Astrocyte (in vitro differentiated cells and primary cell): ENCODE data around the gene CDH13. TPM values are rescaled to one million over a fixed set of nuclear protein-coding genes. Genes with fewer than 3 reads are reported as not detected.

ENCODE experiments used
- DNase-seq: peaks from one replicate; pipeline ENCODE4 v3.0.0-alpha.2; 2010; ENCODE audit warnings: low read depth
- FAIRE-seq: peaks from 2 replicates; lab custom pipeline; 2011; peaks lifted over from hg19 to GRCh38; lab: Jason Lieb, UNC
- H2AFZ ChIP-seq: 2 replicates; pipeline ENCODE4 v1.6.0; 2012; ENCODE audit warnings: low read depth, low read length, inconsistent platforms
- H3K27ac ChIP-seq: 2 replicates; pipeline ENCODE4 v1.5.1; 2011; ENCODE audit warnings: low read depth, low read length, inconsistent platforms
- H3K27me3 ChIP-seq: 2 replicates; pipeline ENCODE4 v1.6.0; 2011; ENCODE audit warnings: low read length, inconsistent platforms; ENCODE audit not compliant: insufficient read depth
- H3K36me3 ChIP-seq: 2 replicates; pipeline ENCODE4 v1.5.1; 2011; ENCODE audit warnings: low read length, inconsistent platforms; ENCODE audit not compliant: insufficient read depth
- H3K4me1 ChIP-seq: 2 replicates; pipeline ENCODE4 v1.5.1; 2011; ENCODE audit warnings: low read length, inconsistent platforms; ENCODE audit not compliant: insufficient read depth
- H3K4me2 ChIP-seq: 2 replicates; pipeline ENCODE4 v1.6.0; 2012; ENCODE audit warnings: low read length, inconsistent platforms
- H3K4me3 ChIP-seq: 2 replicates; pipeline ENCODE4 v1.5.1; 2011; ENCODE audit warnings: low read depth, mild to moderate bottlenecking, low read length, inconsistent platforms; ENCODE audit not compliant: insufficient read depth
- H3K79me2 ChIP-seq: 2 replicates; pipeline ENCODE4 v1.6.0; 2012; ENCODE audit warnings: mild to moderate bottlenecking, low read length, inconsistent platforms; ENCODE audit not compliant: insufficient read depth
- H3K9ac ChIP-seq: 2 replicates; pipeline ENCODE4 v1.6.0; 2012; ENCODE audit warnings: mild to moderate bottlenecking, low read length, inconsistent platforms
- H3K9me3 ChIP-seq: 2 replicates; pipeline ENCODE4 v1.5.1; 2012; ENCODE audit warnings: low read depth, mild to moderate bottlenecking, low read length, inconsistent platforms; ENCODE audit not compliant: insufficient read depth
- H4K20me1 ChIP-seq: 2 replicates; pipeline ENCODE4 v1.6.0; 2012; ENCODE audit warnings: low read length, inconsistent platforms; ENCODE audit not compliant: insufficient read depth
- H3K27ac Mint-ChIP-seq: one replicate; pipeline ENCODE4 v1.8.0; 2021; ENCODE audit warnings: mild to moderate bottlenecking, mixed read lengths; ENCODE audit not compliant: unreplicated experiment
- H3K27me3 Mint-ChIP-seq: one replicate; pipeline ENCODE4 v1.8.0; 2021; ENCODE audit warnings: low read depth, mixed read lengths; ENCODE audit not compliant: unreplicated experiment
- H3K36me3 Mint-ChIP-seq: one replicate; pipeline ENCODE4 v1.8.0; 2021; ENCODE audit warnings: low read depth, mixed read lengths; ENCODE audit not compliant: unreplicated experiment
- H3K4me1 Mint-ChIP-seq: one replicate; pipeline ENCODE4 v1.8.0; 2021; ENCODE audit warnings: low read depth, mixed read lengths; ENCODE audit not compliant: unreplicated experiment
- H3K4me3 Mint-ChIP-seq: one replicate; pipeline ENCODE4 v1.8.0; 2021; ENCODE audit warnings: mild to moderate bottlenecking, moderate library complexity, mixed read lengths; ENCODE audit not compliant: unreplicated experiment
- H3K9me3 Mint-ChIP-seq: one replicate; pipeline ENCODE4 v1.8.0; 2021; ENCODE audit warnings: mild to moderate bottlenecking, mixed read lengths; ENCODE audit not compliant: unreplicated experiment
- CTCF ChIP-seq: IDR thresholded peaks from 2 replicates; pipeline ENCODE4 v1.5.1; 2011; ENCODE audit warnings: low read depth, mild to moderate bottlenecking, inconsistent platforms, low read length, moderate library complexity; ENCODE audit not compliant: insufficient read depth
- EZH2 ChIP-seq: IDR thresholded peaks from 2 replicates; pipeline ENCODE4 v1.6.1; 2012; ENCODE audit warnings: mild to moderate bottlenecking, low read length, inconsistent platforms; ENCODE audit not compliant: insufficient read depth
- total RNA-seq: library from RNA; stranded (reverse); gene quantifications from 2 replicates; pipeline ENCODE4 v1.2.1, GENCODE V29; 2021

The CDH13 gene
- total RNA-seq, 1 donor from 2014 or later = 41.7 TPM

- Mint-ChIP-seq H3K4me3 (no peak overlapping the region), H3K9me3 (peaks cover 5% of the 10 kb centered on the region), H3K4me1 (no peaks in the 10 kb centered on the region), H3K27ac (no peak overlapping the region), H3K27me3 (peaks cover 9% of the 10 kb centered on the region), H3K36me3 (no peaks in the 10 kb centered on the region)
- Histone ChIP-seq H3K4me1 (no peaks in the 10 kb centered on the region), H4K20me1 (no peaks in the 10 kb centered on the region), H3K27ac (no peak overlapping the region), H3K27me3 (no peaks in the 10 kb centered on the region), H3K4me3 (no peak overlapping the region), H3K79me2 (no peaks in the 10 kb centered on the region), H2AFZ (no peak overlapping the region), H3K36me3 (no peaks in the 10 kb centered on the region), H3K4me2 (no peak overlapping the region), H3K9me3 (no peaks in the 10 kb centered on the region), H3K9ac (no peak overlapping the region)
- no peak for TF ChIP-seq EZH2
- no peak for FAIRE-seq
- no peak for DNase-seq
Observed at GRCh38 chr16:83791916-83792315, 1165.1 kb downstream of the CDH13 start.

- H3K27ac Mint-ChIP-seq = no peak overlapping the region
- H3K4me3 Mint-ChIP-seq = no peak overlapping the region
- H3K27me3 Mint-ChIP-seq = peaks cover 11% of the 10 kb centered on the region
- Histone ChIP-seq H3K4me2 (no peak overlapping the region), H2AFZ (no peak overlapping the region), H3K4me3 (no peak overlapping the region), H3K4me1 (no peaks in the 10 kb centered on the region), H3K36me3 (no peaks in the 10 kb centered on the region), H3K9ac (no peak overlapping the region), H3K27me3 (no peaks in the 10 kb centered on the region), H3K79me2 (no peaks in the 10 kb centered on the region), H3K9me3 (no peaks in the 10 kb centered on the region), H3K27ac (no peak overlapping the region), H4K20me1 (no peaks in the 10 kb centered on the region)
- H3K9me3 Mint-ChIP-seq = peaks cover 5% of the 10 kb centered on the region
- TF ChIP-seq EZH2 = no peak
- no peak for TF ChIP-seq CTCF
- FAIRE-seq = no peak
- no peak for DNase-seq
- no peaks in the 10 kb centered on the region for H3K36me3 Mint-ChIP-seq
- H3K4me1 Mint-ChIP-seq = no peaks in the 10 kb centered on the region
Observed at GRCh38 chr16:83792391-83792790, 1165.6 kb downstream of the CDH13 start.

- no peaks in the 10 kb centered on the region for H3K36me3 ChIP-seq
- no peaks in the 10 kb centered on the region for H3K4me1 Mint-ChIP-seq
- TF ChIP-seq CTCF = no peak
- TF ChIP-seq EZH2 = no peak
- H3K9me3 Mint-ChIP-seq = peaks cover 5% of the 10 kb centered on the region
- H3K36me3 Mint-ChIP-seq = no peaks in the 10 kb centered on the region
- no peak overlapping the region for H3K4me2 ChIP-seq
- H3K9me3 ChIP-seq = no peaks in the 10 kb centered on the region
- H2AFZ ChIP-seq = no peak overlapping the region
- no peak for DNase-seq
- no peaks in the 10 kb centered on the region for H3K27me3 ChIP-seq
- no peak overlapping the region for H3K9ac ChIP-seq
- H3K4me3 ChIP-seq = no peak overlapping the region
- H3K4me3 Mint-ChIP-seq = no peak overlapping the region
- no peak for FAIRE-seq
- no peak overlapping the region for H3K27ac Mint-ChIP-seq
- no peak overlapping the region for H3K27ac ChIP-seq
- H3K79me2 ChIP-seq = no peaks in the 10 kb centered on the region
- no peaks in the 10 kb centered on the region for H3K4me1 ChIP-seq
- H3K27me3 Mint-ChIP-seq = peaks cover 11% of the 10 kb centered on the region
- H4K20me1 ChIP-seq = no peaks in the 10 kb centered on the region
Observed at GRCh38 chr16:83793179-83793578, 1166.4 kb downstream of the CDH13 start.
